ENCODE measurements around the gene TNKS2.

DNA sequence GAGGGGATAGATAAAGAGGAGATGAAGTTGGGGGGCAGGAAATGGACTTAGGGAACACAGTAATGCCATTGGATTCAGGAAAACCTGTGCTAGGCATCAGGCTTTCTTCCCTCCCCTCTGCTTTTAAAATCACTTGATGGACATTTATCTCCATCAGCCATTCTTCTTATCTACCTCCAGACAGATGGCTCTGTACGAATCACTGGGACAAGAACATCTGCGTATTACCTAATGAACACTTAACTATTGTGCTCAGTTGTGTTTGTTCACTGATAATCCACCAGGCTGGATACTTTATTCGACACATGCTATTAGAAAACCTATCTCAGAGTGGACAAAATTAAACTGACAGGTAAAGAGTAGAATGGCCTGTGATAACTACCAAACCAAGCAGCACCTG lies 40.0 kb downstream of the TNKS2 start:
- TF ChIP-seq, protein P1, sequence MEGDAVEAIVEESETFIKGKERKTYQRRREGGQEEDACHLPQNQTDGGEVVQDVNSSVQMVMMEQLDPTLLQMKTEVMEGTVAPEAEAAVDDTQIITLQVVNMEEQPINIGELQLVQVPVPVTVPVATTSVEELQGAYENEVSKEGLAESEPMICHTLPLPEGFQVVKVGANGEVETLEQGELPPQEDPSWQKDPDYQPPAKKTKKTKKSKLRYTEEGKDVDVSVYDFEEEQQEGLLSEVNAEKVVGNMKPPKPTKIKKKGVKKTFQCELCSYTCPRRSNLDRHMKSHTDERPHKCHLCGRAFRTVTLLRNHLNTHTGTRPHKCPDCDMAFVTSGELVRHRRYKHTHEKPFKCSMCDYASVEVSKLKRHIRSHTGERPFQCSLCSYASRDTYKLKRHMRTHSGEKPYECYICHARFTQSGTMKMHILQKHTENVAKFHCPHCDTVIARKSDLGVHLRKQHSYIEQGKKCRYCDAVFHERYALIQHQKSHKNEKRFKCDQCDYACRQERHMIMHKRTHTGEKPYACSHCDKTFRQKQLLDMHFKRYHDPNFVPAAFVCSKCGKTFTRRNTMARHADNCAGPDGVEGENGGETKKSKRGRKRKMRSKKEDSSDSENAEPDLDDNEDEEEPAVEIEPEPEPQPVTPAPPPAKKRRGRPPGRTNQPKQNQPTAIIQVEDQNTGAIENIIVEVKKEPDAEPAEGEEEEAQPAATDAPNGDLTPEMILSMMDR (IDR thresholded peaks at IDR 0.05), result no peak
- TF ChIP-seq TCF7L2 (IDR thresholded peaks at IDR 0.05; ENCODE audit: low read depth, low read length), result no peak

Measured in Panc1 (cell line).